GM19328 (cell line): ENCODE measurements around the gene SLC9C1.

ENCODE experiments used
- ATAC-seq: cut with Tn5 transposase; IDR thresholded peaks from one replicate; pipeline ENCODE4 v1.9.1; 2021; ENCODE audit warnings: mild to moderate bottlenecking, moderate library complexity; ENCODE audit not compliant: unreplicated experiment

Gene SLC9C1

DNA sequence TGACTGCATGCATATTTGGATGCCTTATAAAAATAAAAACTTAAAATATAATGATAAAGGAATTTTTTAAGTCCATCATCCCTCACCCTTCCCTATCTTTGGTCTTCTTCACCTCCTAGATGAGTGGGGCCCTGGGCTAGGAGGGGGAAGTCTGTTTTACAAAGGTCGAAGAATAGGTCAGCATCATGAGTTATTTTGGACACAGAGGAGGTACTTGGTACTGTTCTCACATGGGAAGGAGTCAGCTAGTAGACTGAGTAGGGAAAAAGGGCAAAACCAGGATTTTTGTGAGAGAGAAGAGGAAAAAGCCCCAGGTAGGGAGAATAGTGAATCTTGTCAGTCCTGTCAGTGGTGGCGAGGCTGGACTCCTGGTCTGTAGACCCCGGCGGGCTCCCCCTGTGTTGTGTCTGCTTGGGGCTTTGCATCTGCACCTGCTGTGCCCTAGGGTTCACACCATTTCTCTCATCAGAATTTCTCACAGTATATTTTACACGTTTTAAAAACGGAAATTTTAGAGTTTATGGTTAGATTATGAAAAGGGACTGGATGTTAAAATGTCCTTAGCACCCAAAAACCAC is 178.1 kb downstream of the SLC9C1 start:
- no peak for ATAC-seq

DNA sequence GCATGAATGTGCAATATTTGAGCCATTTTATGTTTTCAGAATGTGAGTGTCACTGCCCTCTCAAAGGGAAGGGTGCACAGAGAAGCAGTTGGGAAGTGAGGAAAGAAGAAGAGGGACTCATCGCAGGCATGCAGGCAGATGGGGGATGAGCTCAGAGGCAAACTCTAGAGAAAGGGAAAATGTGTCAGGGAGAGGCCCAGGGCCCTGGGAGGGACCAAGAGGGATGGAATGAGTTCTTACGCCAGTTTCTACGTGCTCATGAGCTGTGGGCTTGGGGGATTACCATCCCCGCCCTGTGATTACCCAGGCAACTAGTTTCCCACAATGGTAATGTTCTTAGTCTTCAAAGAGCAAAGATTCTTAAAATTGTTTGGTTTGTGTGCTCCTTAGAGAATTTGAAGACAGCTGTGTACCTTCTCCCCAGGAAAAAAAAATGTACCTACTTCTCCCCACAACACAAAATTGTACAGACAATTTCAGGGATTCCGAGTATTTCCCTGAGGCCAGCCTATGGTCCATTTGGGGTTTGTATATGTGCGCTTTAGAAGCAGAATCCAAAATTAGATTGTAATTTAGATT is 178.8 kb downstream of the SLC9C1 start:
- no peak for ATAC-seq

DNA sequence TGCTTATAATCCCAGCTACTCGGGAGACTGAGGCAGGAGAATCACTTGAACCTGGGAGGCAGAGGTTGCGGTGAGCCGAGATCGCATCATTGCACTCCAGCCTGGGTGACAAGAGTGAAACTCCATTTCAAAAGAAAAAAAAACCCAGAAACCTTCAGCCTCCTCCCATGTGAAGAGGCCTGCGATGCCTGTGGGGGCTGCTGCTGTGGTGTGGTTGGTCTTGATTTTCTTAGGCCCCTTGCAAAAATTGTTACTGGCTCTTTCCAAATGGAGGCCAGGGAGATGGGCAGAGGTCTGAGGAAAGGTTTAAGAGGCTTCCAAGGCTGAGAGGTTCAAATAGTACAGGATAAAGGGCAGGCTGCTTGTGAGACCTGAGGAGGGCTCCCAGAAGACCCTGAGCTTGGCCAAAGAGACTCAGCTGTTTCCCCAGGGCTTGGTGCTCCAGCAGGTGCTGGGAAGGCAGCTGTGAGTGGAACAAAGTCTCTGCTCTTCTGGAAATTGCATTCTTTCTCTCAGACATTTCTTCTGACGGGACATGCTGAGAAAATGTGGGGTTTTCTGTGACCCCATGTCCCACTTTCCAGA is 179.3 kb downstream of the SLC9C1 start:
- ATAC-seq = peak; percentile 25

DNA sequence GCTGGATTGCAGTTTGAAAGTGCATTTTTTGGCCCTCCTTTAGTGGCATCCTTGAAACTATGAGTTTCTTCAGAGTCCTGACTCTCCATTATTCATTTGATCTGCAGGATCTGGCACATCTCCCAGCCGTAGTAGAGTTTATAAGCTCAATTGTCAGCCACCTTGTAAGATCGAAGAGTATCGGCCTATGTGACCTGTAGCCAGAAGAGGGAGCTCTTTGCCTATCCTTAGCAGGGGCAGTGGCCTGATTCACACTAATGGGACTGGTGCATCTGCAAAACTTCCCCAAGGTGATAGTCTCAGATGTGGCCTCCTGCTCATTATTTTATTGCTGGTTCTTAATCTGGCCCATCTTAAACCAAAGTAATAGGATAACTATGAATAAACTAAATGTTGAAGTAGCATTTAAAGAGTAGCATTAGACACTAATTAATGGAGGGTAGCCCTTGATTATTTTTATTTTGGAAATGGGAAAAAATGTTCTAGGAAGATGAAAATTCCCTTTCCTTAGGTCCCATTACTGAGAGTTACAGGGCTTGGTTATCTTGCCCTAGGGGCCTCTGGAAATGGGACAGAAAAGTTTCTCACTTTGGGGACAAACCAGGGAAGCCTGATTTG is 182.1 kb downstream of the SLC9C1 start:
- ATAC-seq = peak; percentile 44

DNA sequence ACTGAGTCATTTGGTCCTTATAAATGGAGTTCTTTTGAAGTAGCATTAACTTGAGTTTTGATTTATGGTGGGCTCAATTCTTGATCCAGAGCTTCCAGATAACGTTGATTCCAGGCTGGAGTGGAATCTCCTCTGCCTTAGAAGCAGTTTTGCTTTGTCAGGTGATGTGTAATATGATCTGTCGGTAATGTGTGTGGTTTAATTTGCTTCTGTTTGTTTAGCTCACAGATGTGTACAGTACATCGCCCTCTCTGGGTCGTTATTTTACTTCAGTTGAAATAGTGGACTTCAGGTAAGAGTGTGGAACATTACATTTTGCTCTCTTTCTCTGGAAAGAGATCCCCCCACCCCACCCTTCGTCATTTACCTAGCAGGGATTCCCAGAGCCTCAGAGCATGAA is 184.7 kb downstream of the SLC9C1 start:
- no peak for ATAC-seq

DNA sequence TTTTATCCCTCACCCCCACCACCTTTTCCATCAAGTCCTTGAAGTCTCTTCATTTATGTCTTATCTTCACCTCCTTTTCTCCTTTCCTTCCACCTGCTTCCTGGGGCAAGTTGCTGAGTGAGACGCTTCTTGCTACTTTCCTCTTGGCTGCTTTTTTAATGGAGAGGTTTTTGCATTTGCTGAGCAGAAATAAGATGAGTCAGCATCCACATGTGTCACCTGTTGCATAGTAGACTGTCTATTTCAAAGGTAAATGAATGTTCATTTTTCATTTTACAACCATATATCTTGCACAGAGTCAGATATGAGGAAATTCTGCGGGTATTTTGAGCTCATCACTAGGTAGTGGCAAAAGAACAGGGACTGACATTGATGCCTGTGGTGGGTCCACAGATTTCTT is 189.2 kb downstream of the SLC9C1 start:
- no peak for ATAC-seq

DNA sequence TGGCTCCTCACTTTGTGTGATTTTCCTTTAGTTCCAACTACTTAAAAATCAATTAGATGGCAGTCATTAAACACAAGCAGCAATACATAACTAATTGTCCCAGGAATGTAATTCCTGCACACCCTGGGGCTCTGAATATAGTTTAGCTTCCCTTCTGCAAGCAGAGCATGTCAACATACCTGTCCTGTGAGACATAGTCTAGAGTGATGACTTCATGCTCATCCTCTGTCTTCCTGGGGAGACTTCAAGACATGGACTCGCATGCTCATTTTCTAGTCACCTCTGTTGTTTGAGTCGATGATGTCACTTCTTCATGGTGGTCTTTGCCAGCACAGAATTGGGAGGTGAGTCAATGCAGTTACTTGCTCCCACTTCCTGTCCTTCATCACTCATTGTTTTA is 192.1 kb downstream of the SLC9C1 start:
- ATAC-seq = no peak

DNA sequence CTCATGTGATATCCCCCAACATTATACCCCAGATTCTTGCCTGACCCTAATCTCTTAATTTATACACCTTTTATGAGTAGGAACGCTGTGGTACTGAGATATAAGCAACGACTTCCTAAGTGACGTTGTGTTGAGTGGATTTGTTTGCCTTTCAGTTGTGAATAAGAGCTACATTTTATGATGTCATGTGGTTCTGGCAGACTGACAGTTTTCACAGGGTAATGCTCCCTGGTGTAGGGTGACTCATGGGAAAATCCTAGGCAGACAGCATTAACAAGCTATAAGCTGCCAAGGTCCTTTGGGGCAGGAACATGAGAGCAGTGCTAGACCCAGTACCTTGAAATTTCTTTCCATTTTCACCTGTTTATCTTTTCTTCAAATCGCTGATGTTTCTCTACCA is 196.6 kb downstream of the SLC9C1 start:
- ATAC-seq = no peak

DNA sequence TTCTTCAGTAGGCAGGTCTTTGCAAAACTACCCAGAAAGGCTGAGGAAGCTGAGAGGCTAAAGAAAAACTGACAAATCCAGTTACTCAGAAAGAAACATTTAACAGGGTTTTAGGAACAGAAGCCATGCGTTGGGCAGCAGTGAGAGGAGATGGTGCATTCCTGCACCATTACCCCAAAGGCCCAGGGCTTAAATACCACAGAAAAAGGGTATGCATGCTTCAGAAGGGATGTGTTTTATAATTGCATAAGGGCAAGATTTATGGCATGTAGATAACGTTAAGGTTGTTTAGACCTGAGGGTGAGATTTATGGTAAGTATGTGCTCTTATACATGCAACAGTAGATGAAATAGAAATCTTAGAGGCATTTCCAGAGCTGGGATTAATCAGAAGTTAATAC is 197.8 kb downstream of the SLC9C1 start:
- ATAC-seq = no peak

DNA sequence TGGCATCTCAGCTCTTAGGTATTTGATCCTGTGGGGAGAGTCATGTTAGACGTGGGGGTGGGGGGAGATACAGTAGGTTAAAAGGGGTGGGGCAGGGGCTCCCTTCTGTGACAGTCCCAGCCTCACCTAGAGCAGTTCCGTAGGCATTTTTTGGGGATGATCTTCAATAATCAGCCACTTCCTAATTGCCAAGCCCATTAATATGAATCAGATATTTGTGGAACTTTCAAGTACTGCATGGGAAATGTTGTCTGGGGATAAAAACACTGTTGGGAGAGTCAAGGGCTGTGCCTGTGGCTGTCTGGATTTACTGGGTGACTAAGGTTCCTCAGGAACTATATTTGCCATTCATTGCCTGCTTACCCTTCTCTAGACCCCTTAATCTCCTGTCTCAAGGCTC is 198.3 kb downstream of the SLC9C1 start:
- ATAC-seq = no peak

DNA sequence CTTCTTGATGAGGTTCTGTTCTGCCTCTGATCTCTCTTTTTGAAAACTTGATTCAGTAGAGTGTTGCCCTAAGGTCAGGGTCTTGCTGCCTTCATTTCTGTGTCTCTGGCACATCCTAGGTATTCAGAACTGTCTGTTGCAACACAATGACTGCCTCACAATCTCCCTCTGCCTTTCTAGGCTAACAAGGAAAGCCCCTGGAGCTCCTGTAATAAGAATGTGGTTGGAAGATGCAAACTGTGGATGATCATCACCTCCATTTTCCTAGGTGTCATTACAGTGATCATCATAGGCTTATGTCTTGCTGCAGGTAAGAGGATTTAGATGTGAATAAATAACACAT is 200.9 kb downstream of the SLC9C1 start:
- ATAC-seq = no peak

DNA sequence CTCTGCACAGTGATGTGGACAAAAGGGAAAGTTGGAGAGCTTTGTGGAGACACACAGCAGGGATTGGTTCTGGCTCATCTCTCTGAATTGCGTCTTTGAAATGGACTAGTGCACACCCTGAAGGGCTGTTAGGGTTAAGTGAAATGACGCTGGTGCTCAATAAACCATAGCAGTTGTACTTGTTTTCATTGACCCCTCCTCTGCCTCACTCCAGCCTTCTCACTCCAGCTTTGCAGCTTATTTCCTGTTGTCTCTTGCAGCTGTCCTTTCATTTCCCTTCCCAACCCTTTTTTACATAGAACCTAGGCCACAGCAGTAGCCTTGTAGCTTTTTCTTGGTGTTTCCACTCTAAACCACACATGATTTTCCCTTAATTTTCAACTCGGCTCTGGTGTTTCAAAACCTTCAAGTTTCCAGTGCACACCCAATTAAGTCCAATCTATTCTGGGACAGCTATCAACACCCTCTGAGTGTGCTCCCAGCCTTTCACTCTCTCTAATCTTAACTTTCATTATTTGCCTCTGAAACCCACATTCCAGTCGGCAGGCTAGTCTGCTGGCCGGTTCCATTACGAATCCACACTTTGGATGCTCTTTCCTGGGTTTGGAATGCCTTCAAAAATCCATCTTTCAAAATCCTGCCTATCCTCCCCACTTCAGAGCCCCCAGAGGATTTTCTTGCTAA is 201.4 kb downstream of the SLC9C1 start:
- ATAC-seq = no peak

DNA sequence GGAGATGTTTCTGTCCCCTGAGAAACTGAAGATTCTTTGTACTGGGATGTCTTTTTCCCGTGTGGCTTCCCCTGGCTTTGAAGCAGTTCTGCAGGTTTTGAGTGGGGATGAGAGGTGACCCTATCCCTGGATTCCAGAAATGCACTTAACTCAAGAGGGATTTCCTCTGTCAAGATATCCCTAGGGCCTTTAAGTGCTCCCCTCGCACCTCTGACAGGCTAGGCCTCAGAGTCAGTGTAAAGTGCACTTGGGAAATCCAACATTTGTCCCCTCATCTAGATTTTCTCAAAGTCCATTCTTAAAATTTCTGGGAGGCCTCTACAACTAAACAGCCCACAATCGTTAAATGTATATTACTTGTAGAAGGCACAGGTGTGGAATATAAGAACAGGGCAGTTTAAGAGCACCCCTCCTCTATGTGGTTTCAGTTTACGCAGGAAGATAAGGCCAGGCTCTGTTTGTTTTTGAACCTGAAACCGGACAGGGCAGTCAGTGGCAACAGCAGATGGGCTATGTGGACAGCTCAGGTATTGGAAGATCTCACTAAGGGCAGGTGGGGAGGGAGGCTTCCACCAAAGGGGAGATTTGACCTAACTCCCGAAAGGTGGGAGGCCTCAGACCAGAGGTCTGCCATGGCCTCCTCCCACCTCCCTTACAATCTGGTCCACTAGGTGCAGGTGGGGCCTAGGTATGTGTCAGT is 203.0 kb downstream of the SLC9C1 start:
- no peak for ATAC-seq
